HG03457 (cell line): ENCODE data around the gene HAUS7.

Experiments
- ATAC-seq: cut with Tn5 transposase; IDR thresholded peaks from one replicate; pipeline ENCODE4 v1.9.1; 2021; ENCODE audit warnings: moderate number of reproducible peaks; ENCODE audit not compliant: unreplicated experiment

Gene HAUS7

DNA sequence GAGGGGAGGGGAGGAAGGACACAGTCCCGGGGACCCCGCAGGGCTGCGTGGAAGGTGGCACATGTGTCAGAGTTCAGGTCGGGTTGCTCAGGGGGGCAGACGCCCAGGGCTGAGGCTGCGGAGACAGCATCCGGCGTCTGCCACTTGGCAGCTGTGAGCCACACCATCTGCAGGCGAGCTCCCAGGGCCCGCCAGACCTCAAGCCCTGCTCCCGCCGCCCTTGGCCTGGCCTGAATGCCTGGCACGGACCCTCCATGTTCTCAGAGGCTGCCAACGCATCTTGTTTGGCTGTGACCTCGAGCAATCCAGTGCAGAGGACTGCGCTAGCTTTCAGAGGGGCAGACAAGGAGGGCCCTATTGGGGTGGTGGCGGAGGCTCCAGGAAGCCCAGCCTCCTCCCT lies 29.5 kb upstream of the HAUS7 start:
- no peak for ATAC-seq

DNA sequence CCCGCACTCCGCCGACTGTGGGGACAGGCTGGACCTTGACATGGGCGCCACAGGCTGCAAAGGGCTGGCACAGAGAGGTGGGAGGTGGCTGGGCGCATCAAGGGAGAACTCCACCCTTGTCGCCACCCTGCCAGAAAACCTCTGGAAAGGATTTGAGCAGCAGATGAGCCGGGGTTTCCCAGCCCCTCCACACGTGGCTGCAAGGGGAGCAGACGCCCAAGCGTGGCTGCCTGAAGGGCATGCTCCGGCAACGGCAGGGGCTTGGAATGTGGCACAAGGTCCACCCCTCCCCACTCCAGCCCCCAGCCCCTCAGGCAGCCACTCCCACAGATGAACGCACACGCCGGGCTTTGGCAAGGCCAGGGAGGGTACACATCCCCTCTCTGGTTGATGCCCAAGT lies 29.0 kb upstream of the HAUS7 start:
- ATAC-seq, result no peak

DNA sequence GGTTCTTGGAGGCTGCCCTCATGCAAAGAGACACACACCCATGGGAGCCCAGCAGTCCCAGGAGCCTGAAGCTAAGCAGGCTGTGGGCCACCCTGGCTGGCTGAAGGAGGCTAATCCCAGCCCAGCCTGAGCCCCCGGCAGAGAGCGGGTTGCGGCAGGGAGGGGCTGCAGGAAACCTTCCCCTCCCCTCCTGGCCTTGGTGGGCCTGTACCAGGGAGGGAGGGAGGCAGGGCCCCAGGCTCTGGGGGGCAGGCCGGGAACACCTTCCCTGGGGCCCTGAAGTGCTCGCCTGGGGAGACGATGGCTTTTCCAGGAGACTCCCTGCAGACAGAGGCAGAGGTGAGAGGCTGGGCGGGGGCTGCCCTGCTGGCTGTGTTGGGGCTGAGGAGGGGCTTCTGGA lies 28.1 kb upstream of the HAUS7 start:
- ATAC-seq, result no peak

DNA sequence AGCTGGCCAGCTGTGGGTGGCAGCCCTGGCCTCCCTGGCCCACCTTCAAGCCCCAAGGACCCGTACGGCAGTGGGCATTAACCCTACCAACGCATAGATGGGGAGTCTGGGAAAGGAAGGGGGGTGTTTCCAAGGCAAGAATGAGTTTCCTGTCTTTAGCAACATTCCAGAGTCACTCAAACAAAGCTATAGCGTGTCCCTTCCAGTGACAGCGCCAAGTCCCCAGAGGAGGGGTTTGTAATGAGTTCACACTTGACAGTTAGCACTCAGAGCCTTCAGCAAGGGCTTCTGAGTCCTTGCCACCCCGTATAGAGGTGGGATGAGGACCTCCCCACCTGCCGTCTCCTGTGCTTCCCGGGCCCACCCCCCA lies 26.2 kb upstream of the HAUS7 start:
- ATAC-seq, result no peak

DNA sequence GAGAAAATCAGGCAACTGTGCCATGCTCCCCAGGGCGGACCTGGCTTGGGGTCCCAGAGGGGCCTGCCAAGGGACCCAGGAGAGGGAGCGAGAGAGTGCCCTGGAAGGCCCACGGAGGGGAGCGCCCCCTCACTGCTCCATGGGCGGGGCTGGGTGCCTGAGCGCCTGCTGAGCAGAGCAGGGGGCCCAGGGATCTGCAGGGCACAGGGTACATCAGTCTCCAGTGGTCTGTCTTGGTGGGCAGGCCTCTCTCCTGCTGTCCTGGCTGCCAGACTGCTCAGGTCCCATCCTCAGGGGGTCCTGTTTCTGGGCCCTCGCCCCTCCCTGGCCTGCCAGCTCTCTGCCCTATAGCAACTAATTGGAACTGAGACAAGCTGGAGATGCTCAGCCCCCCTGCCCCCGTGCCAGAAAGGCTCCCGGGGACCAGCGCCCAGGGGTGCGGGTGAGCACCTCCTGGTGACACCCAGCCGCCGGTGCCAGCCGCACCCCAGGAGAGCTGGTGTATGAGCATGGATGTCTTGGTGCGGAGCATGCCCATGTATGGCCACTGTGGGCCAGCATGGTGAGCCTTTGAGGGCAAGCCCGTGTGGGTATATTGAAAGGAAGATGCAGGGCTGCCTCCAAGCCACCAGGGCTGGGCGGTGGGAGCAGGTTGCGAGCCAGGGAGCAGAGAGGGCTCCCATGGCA lies 25.7 kb upstream of the HAUS7 start:
- no peak for ATAC-seq

DNA sequence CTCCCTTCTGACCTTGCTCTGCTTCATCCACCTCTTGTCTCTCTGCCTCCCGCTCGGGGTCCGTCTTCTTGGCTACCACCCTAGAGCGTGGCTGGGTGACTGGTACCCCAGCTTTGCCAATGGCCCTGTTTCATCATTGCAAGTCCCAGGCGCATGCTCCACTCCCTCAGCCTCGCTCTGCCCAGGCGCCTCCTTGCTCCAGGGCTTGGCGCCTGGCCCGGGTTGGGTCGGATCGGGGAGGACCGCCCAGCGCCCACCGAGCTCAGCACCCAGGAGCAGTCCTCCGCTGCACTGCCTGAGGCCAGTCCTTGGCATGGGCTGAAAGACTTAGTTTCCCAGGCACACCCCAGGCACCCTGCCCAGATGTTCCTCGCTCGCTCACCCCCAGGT lies 25.0 kb upstream of the HAUS7 start:
- no peak for ATAC-seq

DNA sequence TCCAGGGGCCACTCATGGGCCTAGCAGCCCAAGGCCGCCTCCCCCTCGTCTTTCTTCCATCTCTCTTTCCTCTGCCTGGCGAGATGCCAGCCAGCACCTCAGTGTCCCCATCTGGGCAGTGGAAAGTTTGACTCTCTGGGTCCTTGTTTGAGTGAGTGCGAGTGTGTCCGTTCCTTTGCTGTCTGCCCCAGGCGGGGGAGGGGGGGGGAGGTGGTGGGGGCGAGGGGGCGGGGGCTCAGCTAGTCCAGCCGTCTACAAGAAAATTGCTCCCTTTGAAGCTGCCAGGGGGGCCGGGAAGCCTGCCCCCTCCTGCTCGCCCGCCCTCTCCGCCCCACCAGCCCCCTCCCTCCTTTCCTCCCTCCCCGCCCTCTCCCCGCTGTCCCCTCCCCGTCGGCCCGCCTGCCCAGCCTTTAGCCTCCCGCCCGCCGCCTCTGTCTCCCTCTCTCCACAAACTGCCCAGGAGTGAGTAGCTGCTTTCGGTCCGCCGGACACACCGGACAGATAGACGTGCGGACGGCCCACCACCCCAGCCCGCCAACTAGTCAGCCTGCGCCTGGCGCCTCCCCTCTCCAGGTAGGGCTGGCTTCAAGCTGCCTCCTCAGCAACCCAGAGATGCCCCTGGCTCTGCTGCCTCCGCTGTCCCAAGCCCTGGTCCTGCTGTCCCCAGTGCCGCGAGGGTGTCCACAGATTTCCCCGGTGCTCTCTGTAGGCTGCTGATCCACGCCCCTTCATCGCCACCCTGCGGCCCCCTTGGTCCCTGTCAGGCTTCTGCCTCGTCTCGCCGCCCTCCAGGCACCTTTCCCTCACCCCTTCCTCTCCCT lies 24.4 kb upstream of the HAUS7 start, which contains the start of gene BGN:
BGN (plus strand) TSS at position 440 of the 821 bp plus-strand sequence. CDS start 9,652 bp downstream, outside the sequence.
- no peak for ATAC-seq

DNA sequence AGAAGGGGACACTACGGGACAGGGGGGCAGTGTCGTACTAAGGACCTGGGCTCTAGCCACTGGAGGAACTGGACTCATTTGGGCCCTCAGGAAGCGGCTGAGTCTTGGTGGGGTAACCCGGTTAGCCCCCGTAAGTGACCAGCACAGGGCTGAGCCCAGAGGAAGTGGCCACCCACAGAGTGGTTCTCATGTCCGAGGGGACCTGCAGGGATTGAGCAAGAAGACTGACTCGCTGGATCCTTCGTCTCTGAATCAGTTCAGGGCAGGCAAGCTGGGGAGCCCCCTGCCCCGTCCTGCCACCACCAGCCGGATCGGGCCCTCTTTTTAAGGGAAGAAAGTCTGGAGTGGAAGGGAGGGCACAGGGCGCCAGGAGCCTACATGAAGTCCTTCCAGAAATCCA lies 23.7 kb upstream of the HAUS7 start:
- no peak for ATAC-seq

DNA sequence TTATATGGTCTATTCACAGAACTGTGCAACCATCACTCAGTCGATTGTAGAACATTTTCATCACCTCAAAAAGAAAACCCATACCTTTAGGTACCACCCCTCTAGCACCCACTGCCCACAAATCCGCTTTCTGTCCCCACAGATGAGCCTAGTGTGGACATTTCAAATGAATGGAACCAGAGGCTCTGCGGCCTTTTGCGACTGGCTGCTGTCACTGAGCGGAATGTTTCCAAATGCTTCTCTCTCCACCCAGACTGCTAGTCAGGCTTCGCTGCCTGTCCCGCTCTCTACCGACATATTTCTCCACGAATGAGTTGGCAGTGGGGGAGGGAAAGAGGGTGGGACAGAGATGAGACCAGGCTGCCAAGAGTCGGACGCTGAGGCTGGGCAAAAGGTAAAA lies 22.7 kb upstream of the HAUS7 start:
- ATAC-seq, result no peak

DNA sequence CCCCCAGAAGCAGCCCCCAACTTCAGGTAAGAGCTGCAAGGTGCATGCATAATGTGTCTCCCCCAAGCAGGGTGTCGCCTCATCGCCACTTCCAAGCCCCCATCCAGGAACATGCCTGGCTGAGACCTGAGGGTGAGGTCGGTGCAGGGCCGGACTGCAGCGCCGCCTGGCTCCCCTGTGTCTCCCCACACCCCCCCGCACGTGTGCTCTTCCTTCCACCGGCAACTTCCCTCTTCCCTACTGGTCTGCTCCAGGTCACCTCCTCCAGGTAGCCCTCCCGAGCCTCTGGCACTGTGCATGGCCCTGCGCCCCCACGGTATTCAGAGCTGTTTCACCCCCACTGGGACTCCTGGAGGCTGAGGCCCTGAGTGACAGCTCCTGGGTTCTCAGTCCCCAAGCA lies 22.2 kb upstream of the HAUS7 start:
- no peak for ATAC-seq

DNA sequence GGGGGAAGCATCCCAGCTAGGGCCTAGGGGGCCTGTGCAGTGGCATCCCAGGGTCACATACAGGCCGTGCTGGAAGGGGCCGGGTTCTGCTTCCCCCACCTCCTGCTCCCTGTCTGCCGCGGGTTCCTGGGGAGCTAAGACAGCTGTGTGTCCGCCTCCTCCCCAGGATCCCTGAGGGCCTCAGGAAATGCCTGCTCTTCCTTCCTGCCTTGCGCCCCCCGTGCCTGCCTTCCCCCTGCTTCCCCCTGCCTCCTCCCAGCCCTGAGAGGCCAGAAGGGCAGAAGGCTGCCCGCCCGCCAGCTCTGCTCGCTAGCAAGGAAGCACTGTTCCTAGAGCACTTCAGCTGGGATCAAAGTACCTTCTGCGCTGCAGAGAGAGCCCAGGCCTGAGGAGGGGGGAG lies 21.5 kb upstream of the HAUS7 start:
- ATAC-seq, result no peak

DNA sequence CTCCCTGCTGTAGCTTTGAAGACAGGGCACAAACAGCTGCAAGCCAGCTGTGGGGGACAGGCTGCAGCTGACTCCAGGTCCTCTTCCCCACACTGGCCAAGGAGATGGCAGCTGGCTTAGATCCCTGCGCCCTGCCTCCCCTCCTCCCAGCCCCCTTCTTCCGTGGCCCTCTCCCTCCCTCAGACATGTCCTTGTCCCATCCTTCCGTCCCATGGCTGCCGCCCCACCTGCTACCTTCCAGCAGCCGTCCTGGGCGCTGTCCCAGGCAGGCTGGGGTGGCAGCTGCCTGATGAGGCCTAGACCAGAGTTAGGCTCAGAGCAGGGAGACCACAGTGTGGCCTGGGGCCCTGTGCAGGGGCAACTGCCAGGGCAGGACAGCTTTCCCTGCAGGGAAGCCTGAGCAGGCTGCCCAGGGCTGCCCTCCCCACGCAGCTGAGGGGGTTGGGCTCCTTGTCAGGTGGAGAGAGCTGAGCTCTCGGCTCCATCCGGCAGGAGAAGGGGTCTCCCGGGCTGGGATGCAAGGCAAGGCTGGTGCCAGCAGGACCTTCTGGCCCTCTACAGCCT lies 21.1 kb upstream of the HAUS7 start:
- ATAC-seq, result no peak

DNA sequence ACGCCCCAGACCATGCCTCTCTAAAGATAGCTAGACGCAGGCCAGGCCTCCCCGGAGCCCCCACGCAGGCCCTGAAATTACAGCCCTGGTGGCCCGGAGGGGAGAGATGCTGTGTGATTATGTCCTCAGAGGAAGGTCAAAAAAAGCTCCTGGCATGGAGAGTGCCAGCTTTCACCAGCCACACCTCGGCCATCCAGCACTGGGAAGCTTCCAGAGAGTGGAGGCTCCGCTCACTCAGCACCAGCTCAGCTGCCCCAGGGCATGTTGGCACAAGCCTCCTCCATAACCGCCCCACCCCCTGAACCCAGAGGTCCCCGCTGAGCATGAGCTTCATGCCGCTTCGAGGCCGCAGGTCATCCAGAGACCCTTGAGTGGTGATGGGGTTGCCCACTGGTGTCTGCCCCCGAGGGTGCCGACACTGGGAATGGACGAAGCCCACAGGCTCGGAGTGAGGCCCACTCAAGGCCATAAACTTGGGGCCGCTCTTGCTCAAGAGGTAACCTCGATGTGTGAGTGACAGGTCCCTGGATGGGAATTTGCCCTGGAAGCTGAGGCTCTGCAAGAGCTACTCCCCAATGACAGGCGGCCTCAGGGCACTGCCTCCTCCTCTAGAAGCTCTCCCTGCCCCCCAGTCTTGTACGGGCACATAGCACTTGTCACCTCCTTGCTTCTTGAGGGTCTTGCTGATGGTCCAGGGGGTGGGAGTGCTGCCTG lies 20.0 kb upstream of the HAUS7 start:
- ATAC-seq, result no peak

DNA sequence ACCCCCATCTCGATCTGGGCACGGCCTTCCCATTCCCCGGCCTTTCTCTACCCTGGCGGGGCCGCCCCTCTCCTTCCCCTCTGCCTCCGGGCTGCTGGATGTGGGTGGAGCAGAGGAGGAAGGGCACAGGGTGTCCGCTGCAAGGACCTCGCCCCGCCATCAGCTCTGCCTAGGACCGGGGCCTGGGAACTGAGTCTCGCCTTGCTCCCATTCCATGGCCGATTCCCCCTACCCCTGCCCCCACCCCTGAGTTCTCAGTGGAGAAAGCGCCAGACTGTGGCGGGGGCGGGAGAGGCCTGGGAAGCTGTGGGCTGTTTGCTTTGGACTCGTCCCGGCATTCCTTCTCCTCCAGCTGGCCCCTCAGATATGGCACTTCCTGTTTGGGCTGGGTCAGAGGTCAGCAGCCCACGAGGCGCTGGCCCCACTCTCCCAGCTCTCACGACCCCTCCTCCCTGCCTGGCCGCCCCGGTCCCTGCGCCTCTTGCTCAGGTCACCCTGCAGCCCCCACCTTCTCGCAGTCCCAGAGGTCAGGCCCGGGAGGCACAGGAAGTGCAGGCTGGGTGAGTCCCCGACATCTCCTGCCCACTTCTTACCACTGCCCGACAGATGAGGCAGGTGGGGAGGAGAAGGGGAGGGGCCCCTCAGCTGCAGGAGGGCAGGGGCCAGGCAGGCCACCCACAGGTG lies 18.0 kb upstream of the HAUS7 start:
- no peak for ATAC-seq

DNA sequence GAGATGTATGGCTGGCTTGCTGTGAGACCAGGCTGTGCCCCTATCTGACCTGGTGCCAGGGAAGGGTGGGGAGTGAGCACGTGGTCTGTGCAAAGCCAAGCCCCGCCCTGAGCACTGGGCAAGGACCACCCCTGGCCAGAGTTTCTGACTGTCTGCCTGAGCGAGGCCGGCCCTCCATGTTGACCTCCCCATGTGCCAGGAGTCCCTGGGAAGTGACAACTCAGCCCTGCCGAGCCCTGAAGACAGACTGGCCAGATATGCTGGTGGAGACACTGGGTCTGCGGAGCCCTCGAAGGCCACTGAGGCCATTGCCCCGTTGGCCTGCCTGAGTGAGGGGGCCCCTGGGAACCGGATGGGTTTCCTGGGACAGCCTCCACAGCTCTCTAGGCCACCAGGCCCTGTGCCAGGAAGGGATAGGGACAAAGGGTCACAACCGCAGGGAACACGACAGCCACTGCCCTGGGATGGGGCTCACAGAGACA lies 17.3 kb upstream of the HAUS7 start:
- no peak for ATAC-seq

DNA sequence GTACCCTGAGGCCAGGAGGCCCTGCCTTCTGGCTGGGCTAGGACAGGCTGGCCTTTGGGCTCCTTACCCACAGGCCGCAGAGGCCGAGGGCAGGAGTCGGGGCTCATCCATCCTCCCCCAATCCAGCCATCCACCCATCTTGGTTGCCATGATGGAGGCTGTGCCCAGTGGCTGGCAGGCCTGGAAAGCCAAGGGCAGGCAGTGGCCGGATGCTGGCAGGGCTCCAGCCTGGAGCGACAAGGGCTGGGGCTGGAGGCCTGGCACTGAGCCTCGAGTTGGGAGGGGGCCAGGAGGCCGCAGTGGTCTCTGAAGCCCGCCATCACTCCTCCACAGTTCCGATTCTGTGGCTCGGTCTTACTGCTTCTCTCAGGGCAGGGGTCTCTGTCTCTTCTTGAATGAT lies 15.8 kb upstream of the HAUS7 start:
- no peak for ATAC-seq

DNA sequence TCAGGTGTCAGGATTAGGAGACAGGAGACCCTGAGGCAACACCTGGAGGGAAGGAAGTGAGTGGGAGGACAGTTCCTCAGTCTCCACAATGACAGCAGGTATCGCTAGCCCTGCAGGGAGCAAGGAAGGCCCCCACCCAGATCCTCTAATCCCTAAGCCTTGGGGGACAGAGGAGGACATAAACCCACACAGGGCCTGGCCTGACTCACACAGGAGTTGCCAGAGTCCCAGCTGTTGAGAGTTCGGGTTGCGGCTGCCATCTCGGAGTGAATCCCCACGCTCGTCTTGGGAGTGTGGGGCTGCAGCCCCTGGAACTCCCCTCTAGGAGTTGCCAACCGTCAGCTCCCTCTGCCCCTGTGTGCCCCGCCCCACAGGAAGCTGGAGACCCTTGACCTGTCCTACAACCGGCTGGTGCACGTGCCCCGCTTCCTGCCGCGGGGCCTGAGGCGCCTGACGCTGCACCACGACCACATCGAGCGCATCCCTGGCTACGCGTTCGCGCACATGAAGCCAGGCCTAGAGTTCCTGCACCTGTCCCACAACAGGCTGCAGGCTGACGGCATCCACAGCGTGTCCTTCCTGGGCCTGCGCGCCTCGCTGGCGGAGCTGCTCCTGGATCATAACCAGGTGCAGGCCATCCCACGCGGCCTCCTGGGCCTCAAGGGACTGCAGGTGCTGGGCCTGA lies 15.2 kb upstream of the HAUS7 start:
- no peak for ATAC-seq

DNA sequence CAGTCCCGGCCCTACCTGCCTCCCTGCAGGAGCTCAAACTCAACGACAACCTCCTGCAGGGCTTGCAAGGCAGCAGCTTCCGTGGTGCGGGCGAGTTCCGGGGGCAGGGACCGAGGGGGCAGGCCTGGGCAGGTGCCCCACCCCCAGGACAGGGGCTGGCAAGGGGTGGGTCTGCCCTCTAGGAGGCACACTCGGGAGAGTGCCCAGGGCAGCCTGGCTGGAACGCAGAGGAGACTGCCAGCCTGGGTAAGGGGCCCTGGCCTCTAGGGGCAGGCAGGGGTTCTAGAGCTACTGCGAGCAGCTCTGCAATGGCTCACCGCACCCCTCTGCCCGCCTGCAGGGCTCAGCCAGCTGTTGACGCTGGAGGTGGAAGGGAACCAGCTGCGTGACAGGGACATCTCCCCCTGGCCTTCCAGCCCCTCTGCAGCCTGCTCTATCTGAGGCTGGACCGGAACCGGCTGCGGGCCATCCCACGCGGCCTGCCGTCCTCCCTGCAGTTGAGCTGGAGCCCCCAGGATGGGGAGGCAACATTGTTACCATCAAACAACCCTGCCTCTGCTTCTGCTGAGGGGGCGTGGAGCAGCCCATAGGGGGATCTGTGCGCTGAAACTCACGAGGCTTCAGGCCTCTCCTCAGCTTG lies 12.1 kb upstream of the HAUS7 start:
- no peak for ATAC-seq

DNA sequence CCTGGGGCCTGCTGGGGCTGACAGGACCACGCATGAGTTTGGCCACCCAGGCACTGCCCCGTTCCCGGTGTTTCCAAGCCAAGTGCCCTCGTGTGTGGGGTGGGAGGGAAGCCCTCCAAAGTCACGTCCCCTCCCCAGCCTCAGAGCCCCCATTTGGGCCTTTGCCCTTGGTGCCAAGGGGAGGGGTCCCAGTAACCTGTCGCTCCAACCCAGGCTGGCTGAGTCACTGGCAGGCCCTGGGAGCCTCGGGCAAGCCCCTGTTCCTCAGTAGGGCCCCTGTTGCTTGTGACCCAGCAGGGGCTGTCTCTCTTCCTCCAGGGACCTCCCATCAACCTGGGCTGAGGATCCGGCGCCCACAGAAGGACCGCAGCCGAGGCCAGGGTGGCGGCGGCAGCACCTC lies 10.7 kb upstream of the HAUS7 start:
- ATAC-seq, result no peak

DNA sequence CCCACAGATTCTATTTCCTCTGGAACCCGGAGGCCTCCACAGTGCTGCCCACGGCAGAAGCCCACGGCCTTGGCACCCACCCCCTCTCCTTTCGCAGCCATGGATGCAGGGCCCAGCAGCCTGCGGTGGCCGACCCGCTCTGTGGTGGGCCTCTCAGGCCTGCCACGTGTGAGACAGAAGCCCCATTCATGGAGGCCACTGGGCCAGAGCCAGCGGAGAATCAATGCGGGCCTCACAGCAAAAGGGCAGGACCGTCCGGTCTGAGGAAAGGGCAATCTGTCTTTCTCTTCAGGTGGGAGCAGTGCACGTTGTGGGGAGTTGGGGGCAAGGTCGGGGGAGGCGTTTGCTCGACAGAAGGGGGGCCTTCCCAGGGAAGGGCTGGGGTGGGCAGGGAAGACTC lies 8.4 kb upstream of the HAUS7 start:
- ATAC-seq, result no peak
